WTC11 (cell line): Measurements from ENCODE around the gene PTK6.

Experiments used
- FOXJ3 ChIP-seq: sonication (generic); formaldehyde crosslinking; IDR thresholded peaks from 2 replicates; pipeline ENCODE4 v1.9.0; 2021; ENCODE audit warnings: missing genetic modification reagents, mild to moderate bottlenecking, borderline replicate concordance
- FOXP1 ChIP-seq: sonication (generic); formaldehyde crosslinking; IDR thresholded peaks from 2 replicates; pipeline ENCODE4 v1.8.0; 2022; ENCODE audit warnings: missing genetic modification reagents, mild to moderate bottlenecking, moderate library complexity, borderline replicate concordance
- IRF2 ChIP-seq: sonication (generic); formaldehyde crosslinking; IDR thresholded peaks from 2 replicates; pipeline ENCODE4 v1.8.0; 2022; ENCODE audit warnings: low read depth, missing genetic modification reagents, borderline replicate concordance
- NFE2L1 ChIP-seq: sonication (generic); formaldehyde crosslinking; IDR thresholded peaks from 2 replicates; pipeline ENCODE4 v1.8.1; 2023; ENCODE audit warnings: missing genetic modification reagents
- TCF7 ChIP-seq: sonication (generic); formaldehyde crosslinking; IDR thresholded peaks from 2 replicates; pipeline ENCODE4 v1.8.0; 2022; ENCODE audit warnings: mild to moderate bottlenecking, low read depth, missing genetic modification reagents, moderate library complexity
- USF1 ChIP-seq: sonication (generic); formaldehyde crosslinking; IDR thresholded peaks from 2 replicates; pipeline ENCODE4 v1.8.0; 2022; ENCODE audit warnings: mild to moderate bottlenecking, missing genetic modification reagents
- ZNF121 ChIP-seq: sonication (generic); formaldehyde crosslinking; IDR thresholded peaks from 2 replicates; pipeline ENCODE4 v1.8.0; 2023; ENCODE audit warnings: missing genetic modification reagents
- ZNF671 ChIP-seq: fragments of 250-450 bp; sonication (Bioruptor Pico); IDR thresholded peaks from 2 replicates; pipeline ENCODE4 v1.8.0; 2021; ENCODE audit warnings: mild to moderate bottlenecking
- TF ChIP-seq, protein P1 (sequence below): fragments of 200-600 bp; IDR thresholded peaks from 2 replicates; pipeline ENCODE4 v1.8.0; 2022; ENCODE audit warnings: antibody characterized with exemption
- TF ChIP-seq, protein P2 (sequence below): sonication (generic); formaldehyde crosslinking; IDR thresholded peaks from 2 replicates; pipeline ENCODE4 v1.8.0; 2022; ENCODE audit warnings: missing genetic modification reagents
- TF ChIP-seq, protein P3 (sequence below): fragments of 250-450 bp; sonication (Bioruptor Pico); IDR thresholded peaks from 2 replicates; pipeline ENCODE4 v1.9.0; 2021; ENCODE audit warnings: mild to moderate bottlenecking, borderline replicate concordance
- TF ChIP-seq, protein P4 (sequence below): sonication (generic); formaldehyde crosslinking; IDR thresholded peaks from 2 replicates; pipeline ENCODE4 v1.8.1; 2023; ENCODE audit warnings: mild to moderate bottlenecking, missing genetic modification reagents, moderate library complexity

DNA sequence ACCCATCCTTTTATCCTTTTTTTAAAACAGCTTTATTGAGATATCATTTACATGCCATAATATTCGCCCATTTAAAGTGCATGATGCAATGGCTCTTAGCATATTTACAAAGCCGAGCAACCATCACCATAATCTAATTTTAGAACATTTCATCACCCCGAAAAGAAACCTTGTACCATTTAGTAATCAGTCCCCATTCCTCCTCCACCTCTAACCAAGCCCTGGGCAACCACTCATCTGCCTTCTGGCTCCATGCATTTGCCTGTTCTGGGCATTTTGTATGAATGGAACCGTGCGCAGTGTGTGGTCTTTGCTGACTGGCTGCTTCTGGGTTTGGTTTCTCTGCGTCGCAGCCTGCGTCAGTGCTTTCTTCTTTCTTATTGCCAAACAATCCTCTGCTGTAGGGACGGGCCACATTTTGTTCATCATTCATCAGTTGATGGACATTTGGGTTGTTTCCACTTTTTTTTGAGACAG, 28.1 kb downstream of the PTK6 start:
- TF ChIP-seq ZNF121 (no peak), USF1 (CRISPR knock-in tag) (no peak), IRF2 (CRISPR knock-in tag) (no peak), NFE2L1 (CRISPR knock-in tag) (no peak), FOXJ3 (CRISPR knock-in tag) (no peak), FOXP1 (CRISPR knock-in tag) (no peak), ZNF671 (CRISPR knock-in tag) (no peak), TCF7 (CRISPR knock-in tag) (no peak)
- TF ChIP-seq, protein P1, sequence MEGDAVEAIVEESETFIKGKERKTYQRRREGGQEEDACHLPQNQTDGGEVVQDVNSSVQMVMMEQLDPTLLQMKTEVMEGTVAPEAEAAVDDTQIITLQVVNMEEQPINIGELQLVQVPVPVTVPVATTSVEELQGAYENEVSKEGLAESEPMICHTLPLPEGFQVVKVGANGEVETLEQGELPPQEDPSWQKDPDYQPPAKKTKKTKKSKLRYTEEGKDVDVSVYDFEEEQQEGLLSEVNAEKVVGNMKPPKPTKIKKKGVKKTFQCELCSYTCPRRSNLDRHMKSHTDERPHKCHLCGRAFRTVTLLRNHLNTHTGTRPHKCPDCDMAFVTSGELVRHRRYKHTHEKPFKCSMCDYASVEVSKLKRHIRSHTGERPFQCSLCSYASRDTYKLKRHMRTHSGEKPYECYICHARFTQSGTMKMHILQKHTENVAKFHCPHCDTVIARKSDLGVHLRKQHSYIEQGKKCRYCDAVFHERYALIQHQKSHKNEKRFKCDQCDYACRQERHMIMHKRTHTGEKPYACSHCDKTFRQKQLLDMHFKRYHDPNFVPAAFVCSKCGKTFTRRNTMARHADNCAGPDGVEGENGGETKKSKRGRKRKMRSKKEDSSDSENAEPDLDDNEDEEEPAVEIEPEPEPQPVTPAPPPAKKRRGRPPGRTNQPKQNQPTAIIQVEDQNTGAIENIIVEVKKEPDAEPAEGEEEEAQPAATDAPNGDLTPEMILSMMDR = no peak
- TF ChIP-seq, protein P2, sequence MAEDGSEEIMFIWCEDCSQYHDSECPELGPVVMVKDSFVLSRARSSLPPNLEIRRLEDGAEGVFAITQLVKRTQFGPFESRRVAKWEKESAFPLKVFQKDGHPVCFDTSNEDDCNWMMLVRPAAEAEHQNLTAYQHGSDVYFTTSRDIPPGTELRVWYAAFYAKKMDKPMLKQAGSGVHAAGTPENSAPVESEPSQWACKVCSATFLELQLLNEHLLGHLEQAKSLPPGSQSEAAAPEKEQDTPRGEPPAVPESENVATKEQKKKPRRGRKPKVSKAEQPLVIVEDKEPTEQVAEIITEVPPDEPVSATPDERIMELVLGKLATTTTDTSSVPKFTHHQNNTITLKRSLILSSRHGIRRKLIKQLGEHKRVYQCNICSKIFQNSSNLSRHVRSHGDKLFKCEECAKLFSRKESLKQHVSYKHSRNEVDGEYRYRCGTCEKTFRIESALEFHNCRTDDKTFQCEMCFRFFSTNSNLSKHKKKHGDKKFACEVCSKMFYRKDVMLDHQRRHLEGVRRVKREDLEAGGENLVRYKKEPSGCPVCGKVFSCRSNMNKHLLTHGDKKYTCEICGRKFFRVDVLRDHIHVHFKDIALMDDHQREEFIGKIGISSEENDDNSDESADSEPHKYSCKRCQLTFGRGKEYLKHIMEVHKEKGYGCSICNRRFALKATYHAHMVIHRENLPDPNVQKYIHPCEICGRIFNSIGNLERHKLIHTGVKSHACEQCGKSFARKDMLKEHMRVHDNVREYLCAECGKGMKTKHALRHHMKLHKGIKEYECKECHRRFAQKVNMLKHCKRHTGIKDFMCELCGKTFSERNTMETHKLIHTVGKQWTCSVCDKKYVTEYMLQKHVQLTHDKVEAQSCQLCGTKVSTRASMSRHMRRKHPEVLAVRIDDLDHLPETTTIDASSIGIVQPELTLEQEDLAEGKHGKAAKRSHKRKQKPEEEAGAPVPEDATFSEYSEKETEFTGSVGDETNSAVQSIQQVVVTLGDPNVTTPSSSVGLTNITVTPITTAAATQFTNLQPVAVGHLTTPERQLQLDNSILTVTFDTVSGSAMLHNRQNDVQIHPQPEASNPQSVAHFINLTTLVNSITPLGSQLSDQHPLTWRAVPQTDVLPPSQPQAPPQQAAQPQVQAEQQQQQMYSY (CRISPR knock-in tag) = no peak
- TF ChIP-seq, protein P3, sequence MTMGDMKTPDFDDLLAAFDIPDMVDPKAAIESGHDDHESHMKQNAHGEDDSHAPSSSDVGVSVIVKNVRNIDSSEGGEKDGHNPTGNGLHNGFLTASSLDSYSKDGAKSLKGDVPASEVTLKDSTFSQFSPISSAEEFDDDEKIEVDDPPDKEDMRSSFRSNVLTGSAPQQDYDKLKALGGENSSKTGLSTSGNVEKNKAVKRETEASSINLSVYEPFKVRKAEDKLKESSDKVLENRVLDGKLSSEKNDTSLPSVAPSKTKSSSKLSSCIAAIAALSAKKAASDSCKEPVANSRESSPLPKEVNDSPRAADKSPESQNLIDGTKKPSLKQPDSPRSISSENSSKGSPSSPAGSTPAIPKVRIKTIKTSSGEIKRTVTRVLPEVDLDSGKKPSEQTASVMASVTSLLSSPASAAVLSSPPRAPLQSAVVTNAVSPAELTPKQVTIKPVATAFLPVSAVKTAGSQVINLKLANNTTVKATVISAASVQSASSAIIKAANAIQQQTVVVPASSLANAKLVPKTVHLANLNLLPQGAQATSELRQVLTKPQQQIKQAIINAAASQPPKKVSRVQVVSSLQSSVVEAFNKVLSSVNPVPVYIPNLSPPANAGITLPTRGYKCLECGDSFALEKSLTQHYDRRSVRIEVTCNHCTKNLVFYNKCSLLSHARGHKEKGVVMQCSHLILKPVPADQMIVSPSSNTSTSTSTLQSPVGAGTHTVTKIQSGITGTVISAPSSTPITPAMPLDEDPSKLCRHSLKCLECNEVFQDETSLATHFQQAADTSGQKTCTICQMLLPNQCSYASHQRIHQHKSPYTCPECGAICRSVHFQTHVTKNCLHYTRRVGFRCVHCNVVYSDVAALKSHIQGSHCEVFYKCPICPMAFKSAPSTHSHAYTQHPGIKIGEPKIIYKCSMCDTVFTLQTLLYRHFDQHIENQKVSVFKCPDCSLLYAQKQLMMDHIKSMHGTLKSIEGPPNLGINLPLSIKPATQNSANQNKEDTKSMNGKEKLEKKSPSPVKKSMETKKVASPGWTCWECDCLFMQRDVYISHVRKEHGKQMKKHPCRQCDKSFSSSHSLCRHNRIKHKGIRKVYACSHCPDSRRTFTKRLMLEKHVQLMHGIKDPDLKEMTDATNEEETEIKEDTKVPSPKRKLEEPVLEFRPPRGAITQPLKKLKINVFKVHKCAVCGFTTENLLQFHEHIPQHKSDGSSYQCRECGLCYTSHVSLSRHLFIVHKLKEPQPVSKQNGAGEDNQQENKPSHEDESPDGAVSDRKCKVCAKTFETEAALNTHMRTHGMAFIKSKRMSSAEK (CRISPR knock-in tag) = no peak
- TF ChIP-seq, protein P4, sequence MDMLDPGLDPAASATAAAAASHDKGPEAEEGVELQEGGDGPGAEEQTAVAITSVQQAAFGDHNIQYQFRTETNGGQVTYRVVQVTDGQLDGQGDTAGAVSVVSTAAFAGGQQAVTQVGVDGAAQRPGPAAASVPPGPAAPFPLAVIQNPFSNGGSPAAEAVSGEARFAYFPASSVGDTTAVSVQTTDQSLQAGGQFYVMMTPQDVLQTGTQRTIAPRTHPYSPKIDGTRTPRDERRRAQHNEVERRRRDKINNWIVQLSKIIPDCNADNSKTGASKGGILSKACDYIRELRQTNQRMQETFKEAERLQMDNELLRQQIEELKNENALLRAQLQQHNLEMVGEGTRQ = no peak
